GM19035 (cell line): ENCODE results near the gene BATF.

ENCODE experiments used
- ATAC-seq: cut with Tn5 transposase; IDR thresholded peaks from one replicate; pipeline ENCODE4 v1.9.1; 2021; ENCODE audit not compliant: unreplicated experiment

The BATF gene

GRCh38 chr14:75531660-75532317, 9.5 kb downstream of the BATF start:
- no peak for ATAC-seq

GRCh38 chr14:75533791-75534555, 11.7 kb downstream of the BATF start:
- no peak for ATAC-seq

- no peak for ATAC-seq
These were observed 13.1 kb downstream of the BATF start for GRCh38 chr14:75535164-75535898.

DNA sequence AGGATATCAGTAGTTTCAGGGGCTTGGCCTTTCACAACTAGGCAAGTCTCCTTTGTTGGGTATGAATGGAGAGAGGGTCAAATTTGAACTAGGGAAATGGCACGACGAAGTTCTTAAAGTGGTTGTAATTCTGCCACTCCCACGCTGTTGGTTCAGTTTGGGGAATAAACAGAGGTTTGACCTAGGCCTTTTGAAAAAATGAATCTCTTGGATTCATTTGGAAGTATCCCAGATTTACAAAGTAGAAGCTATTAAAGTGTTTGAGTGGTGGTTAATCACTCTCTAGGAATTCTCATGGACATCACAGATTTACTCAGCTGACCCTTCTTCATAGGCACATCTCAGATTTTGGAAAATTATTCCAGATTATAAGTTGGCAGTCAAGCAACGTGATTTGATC, 14.8 kb downstream of the BATF start:
- ATAC-seq: no peak

DNA sequence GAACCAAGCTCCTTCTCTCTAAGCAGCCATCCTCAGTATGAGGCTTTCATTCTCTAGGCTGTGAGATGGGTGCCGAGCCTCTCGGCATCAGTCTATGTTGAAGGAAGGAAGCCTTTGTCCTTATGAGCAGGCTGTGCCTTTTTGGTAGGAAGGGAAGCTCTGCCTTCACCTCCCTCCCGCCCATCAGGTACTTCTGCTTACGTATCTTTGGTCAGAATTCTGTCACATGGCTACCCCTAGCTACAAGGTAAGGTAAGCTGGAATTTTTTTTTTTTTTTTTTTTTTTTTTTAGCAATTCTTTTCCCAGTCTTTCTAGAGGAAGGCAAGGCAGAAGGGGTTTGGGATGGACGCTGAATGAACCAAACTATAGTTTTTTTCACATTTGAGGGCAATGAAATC, 16.9 kb downstream of the BATF start:
- peak; percentile 5 for ATAC-seq

DNA sequence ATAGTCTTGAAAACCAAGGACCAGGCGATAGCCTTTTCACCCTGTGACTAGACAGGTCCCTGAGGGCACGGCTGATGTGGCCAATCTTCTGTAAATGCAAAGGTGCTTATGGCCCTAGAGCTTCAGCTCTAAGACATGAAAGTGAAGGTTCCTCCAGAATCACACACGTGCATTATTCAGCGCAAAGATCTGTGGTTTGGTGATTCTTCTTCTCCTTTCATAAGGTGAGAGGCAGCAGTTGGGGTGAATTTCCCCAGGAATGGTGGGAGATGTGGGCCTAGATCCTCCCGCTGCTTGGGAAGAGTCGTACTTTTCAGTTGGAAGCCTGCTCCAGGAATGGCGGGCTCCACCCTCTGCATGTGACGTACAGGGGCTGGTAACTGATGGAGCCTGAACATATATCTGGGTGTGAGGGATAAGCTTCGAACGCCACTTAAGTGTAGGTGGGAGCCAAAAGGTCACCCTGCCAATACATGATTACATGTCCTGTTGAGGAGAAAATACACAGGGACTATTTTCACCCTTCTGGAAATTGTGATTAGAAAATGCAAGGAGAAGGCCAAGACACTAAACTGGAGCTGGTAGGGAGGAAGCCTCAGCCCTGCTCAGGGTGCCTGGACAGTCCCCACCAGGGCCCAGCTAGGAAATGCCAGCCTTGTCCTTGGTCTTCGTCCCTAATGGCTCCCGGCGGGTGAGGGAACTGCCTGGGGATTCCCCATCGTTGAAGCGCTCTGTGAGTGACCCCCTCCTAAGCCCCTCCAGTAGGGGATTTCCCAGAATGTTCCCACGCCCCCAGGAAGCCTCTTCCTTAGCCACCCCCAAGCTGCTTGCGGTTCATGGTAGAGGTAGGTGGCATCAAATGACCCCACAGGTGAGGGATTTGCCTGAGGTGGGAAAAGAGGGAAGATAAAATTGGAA, 17.6 kb downstream of the BATF start:
- peak; percentile 55 for ATAC-seq

GRCh38 chr14:75540479-75540851, 18.2 kb downstream of the BATF start:
- no peak for ATAC-seq

DNA sequence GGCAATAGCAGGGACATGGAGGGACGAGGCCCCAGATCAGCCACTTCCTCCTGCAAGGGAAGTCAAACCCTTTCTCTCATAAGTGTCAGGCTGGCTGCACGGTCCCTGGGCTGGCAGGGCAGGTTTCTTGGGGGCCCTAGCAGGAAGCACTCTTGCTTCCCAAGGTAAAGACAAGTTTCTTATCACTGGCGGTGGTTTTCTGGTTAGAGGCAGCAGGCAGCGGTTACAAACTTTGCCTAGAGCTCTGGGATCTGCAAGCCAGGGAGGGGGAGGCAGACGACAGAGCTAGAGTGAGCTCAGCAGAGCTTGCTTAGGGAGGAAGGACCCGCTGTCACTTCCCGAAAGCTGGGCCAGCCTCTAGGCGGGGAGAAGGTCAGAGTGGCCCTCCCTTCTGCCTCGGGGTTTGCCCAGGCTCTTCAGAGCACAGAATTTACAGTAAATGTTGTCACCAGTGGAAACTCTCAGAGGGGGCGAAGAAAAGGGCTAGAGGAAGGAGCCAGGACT, 20.4 kb downstream of the BATF start:
- ATAC-seq: peak; percentile 65

DNA sequence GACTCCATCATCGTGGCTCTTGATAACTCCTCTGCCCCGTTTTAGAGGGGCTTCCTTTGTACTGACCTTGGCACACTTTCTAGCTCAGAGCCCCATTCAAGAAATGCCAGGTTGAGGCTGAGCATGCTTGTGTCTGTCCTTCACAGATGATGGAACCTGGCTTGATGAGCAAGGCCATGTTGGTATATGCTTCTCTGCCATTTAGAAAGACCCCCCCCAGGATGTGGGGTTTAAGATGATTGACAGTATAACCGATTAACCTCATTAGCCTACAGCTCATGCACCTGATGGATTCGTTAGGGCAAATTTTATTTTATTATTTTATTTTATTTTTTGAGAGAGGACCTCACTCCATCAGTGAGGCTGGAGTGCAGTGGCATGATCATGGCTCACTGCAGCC, 21.0 kb downstream of the BATF start:
- no peak for ATAC-seq

DNA sequence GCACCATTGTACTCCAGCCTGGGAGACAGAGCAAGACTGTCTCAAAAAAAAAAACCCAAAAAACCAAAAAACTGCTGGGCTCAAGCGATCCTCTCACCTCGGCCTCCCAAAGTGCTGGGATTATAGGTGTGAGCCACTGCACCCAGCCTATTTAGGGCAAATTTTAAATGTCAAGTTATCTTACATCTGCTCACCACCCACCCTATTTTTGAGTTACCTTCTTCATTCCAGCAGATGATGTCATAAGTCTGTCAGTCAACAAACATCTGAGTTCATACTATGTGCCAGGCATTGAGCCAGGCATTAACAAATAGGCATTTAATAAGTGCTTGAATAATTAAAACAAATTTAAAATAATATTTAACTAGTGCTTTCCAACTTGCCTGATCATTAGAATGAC, 21.5 kb downstream of the BATF start:
- no peak for ATAC-seq

DNA sequence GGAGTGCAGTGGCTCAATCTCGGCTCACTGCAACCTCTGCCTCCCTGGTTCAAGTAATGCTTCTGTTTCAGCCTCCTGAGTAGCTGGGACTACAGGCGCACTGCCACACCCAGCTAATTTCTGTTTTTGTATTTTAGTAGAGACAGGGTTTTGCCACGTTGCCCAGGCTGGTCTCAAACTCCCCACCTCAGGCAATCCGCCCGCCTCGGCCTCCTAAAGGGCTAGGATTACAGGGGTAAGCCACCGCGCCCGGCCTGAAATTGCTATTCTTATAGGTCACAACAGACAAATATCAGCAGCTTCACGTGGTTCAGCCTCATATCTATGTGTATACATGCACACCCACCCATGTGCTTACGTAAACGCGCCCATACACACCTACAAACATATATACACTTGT, 23.6 kb downstream of the BATF start:
- no peak for ATAC-seq

- ATAC-seq: no peak
These were observed 25.4 kb downstream of the BATF start for GRCh38 chr14:75547552-75548250.

DNA sequence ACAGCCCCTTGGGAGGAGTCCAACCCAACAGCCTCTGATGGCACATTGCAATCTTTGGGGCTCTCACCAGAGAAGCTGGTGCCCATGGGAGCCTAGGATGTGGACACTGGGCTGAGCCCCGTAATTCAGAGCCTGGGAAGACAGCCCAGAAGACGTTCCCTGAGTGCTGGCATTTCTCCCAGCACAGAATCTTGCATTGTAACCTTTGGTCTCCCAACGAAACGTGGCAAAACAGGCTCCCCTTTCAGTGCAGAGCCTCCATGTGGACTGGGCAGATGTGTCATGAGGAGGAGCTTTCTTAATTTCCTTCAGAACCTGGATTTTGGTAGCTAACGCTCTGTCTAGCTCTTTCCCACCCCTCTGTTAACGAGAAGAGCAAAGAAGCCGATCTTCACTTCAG, 26.3 kb downstream of the BATF start:
- ATAC-seq: no peak

DNA sequence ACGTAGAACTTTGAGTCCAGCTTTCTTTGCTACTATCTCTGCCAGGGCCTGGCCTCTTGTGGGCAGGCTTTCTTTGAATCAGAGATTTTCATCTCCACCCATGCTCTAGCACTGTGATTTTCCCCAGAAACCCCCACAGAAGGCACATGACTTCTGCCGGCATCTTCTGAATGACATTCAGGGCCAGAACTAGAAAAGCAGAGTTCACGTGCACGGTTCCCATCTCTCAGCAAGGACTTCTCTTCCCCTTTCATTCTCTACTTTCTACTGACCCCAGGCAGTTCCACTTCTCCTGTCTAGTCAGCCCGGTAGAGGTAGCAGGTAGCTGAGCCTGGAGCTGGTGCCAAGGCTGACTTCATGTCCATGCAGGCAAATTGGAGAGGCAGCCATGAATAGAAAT, 26.9 kb downstream of the BATF start:
- no peak for ATAC-seq

DNA sequence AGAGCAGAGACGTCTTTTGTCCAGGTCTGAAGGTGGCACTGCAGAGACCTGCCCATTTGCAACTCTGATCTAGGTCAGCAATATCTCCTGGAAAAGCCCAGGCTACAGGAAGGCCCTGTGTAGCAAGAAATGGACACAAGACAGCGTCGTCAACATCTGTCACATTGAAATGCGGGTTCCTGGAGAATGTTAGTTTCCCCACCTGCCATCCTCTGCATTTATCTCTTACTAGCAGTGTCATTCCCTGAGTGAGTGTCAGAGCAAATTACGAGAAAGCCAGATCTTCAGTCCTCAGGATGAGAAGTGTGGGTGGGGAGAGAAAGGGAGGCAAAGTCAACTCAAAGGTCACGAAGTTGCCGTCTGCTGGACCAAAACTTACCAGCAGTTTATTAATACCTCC, 28.8 kb downstream of the BATF start:
- no peak for ATAC-seq

DNA sequence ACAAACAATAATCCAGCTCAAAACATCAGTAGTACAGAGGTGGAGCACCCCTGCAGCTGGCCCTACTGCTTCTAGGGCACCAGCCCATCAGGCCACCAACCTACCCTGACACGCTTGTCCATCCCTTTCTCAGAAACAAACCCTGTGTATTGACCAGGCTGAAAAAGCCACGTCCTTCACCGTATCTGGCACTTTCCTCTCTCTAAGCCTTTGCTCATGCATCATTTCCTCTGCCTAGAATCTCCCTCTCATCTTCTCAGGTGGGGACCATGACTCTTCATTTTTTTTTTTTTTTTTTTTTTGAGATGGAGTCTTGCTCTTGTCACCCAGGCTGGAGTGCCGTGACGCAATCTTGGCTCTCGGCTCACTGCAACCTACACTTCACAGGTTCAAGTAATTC, 30.9 kb downstream of the BATF start:
- no peak for ATAC-seq

GRCh38 chr14:75553761-75554364, 31.6 kb downstream of the BATF start:
- ATAC-seq: no peak

DNA sequence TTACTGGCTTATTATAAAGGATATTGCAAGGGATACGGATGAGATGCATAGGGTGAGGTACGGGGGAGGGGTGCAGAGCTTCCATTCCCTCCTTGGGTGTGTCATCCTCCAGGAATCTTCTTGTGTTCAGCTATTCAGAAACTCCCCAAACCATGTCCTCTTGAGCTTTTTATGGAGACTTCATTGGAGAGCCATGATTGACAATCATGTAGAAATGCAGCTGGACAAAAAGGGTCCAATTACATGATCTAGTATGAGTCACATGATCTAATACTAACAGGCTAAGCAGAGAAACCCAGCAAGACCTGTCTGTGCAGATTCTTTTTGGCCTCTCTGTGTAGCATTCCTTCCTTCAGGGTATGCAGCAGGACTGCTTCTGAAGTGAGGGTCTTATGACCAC, 32.2 kb downstream of the BATF start:
- ATAC-seq: no peak

DNA sequence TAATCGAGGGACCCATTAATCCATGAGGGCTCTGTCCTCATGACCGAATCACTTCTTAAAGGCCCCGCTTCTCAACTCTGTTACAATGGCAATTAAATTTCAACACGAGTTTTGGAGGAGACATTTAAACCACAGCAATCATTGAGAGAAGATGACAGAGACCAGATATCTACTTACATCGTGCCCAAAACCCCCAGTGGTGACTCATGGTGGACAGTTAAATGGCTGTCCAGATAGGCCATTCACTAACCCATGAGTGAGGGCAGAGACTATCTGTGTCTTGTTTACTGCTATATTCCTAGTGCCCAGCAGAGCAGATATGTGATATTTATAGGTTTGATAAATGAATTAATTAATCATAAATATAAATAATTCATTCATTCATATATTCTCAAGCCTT, 36.2 kb downstream of the BATF start:
- ATAC-seq: no peak

DNA sequence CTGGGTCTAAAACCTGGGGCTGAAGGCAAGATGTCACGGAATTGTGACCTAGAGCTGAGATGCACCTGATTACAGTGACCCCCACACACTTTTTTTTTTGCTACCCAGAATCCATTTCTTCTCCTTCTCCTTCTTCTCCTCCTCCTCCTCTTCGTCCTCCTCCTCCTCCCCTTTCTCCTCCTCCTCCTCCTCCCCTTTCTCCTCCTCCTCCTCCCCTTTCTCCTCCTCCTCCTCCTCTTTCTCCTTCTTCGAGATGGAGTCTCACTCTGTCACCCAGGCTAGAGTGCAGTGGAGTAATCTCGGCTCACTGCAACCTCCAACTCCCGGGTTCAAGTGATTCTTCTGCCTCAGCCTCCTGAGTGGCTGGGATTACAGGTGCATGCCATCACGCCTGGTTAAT, 36.8 kb downstream of the BATF start:
- no peak for ATAC-seq
